NCI-H1436 (cell line): ENCODE results near the gene ADARB1.

Experiments used
- DNase-seq: peaks from one replicate; lab custom pipeline; 2025; lab: John Stamatoyannopoulos, UW

Gene ADARB1

DNA sequence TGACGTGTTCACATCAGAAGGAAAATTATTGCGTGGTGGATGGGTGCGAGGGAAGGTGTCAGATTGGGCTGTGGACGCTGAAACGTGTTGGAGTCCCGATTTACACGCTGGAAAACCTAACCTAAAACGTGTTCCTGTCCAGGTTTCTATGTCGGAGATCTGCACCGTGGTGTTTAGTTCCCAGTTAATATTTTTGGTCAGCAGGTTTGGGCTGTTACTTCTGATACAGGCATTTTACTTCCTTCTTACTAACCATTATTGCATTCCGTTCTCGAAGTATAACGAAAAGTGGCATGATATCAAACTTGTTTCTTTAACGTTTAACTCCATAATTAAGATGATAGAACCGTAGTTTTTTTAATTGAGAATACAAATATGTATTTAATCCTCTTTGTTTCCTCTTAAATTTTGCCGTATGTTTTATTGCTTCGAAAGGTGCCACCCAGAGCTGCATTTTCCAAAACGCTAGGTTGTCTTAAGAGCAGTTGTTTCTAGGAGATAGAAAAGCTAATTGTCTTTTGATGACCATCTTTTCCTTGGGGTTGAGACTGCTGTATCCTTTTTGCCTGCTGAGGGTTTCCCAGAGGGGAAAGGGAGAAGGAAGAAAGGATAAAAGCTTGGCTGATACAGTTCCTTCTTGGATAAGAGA is 1.3 kb downstream of the ADARB1 start:
- DNase-seq, result no peak

DNA sequence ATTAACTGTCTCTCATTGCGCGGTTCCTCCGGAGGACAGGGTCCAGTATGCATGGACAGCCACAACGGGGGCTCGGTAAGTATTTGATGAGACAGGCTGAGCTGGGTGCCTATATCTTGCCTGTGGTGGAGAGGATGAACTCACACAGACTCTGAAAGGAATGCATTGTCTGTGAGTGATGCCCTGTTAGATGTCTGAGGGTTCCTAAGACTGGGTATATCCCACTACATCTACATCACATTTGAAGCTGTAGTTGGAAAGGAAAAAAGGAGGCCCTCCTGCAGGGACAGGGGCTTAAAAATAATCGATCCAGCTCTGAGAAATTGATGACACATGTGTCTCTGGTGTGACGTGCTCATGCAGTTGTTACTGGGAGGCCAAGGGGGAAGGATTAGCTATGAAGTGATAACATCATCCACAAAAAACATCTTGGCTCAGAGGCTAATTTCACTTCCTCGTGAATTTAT is 1.9 kb downstream of the ADARB1 start:
- no peak for DNase-seq

DNA sequence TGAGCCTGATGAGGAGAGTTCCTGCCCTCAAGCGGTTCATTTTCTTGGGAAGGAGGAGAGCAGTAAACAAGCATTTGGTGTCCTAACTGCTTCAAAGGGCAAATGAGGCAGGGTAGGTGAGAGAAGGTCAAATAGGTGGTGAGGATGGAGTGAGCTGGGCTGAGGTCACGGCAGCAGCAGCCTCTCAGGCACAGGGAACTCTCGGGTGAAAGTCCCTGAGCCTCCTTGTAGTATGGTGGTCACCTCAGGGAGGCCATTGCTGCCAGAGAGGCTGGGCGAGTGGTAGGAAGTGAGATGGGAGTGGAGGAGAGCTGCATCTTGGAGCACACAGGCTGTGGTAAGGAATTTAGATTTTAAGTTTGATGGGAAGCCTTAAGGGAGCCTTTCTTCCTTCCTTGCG is 4.0 kb downstream of the ADARB1 start:
- no peak for DNase-seq

DNA sequence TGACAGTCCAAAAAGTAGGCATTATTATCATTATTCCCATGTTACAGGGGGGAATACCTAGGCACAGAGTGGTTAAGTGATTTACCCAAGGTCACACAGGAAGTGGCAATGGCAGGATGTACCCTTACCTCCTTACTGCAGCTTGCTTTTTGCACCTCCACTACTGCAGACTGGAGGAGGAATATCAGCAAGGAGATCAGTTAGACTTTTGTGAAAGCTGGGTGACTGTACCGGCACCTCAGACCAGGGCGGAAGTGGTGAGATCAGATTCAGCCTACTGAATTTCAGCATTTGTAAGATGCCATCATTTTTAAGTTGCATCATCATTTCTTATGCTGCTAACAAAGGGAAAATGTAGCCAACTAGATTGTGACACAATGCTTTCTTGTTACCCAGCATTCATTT is 4.5 kb downstream of the ADARB1 start:
- DNase-seq, result no peak

DNA sequence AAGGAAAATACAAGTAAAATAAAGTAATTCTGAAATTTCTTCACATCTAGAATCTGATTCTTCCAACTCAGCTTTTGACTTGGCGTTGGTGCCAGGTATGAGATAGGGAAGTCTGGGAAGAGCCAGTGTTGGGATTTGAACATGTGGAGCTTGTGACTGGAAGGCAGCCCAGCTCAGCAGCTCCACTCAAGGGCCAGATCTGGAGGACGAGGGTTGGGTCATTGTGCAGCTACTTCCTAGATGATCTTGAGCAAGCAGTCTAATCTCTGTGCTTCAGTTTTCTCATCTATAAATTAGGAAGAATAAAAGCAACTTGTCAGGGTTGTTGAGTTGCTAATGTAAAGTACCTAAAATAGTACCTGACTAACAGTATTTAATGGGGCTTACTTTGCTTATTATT is 5.0 kb downstream of the ADARB1 start:
- no peak for DNase-seq

DNA sequence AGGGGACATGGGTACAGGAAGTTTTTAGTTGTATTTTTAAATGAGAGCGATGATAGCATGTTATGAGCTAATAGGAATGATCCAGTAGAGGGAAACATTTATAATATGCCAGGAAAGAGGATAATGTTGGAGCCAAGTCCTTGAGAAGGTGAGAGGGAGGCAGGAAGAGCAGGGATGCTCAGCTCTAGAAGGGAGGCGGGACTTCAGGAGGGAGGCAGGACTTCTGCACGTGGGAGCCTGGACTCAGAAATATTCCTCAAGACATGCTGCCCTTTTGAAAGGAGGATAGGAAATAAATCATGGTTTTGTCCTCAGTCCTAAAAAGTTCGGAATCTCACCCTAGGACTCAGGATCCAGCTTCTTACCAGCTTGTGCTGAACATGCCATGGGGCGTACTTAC is 5.9 kb downstream of the ADARB1 start:
- no peak for DNase-seq

DNA sequence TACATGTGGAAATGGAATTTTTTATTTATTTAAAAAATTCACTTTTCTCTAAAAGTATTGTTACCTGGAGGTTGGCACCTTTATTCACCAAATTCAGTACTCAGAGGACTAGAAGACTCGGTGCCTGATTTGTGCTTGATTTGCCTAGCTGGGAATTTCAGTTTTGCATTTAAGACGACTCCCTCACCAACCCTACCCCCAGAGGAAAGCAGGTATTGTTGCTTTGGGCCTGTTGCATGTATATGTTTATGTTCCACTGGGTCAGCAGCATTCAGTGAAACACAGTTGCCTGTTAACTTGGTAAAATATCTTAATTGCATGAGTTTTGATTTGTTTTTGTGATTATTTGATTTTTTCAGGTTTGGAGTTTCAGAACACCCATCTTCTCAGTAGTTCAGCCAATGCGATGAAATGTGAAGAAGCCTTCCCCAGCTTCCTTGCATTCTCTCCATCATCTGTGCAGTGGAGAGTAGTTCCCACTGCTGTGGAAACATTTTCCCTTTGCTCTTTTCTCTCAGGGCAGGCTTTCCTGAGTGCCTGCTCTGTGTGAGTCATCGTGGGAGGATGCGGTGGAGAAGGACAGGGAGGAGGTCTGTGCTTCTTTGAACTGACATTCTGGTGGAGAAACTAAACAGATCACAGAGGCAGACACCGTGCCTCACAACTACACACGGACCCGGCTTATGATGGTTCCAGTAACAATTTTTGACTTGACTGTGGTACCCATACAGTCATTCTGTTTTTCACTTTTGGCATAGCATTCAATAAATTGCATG is 6.4 kb downstream of the ADARB1 start:
- DNase-seq, result no peak

DNA sequence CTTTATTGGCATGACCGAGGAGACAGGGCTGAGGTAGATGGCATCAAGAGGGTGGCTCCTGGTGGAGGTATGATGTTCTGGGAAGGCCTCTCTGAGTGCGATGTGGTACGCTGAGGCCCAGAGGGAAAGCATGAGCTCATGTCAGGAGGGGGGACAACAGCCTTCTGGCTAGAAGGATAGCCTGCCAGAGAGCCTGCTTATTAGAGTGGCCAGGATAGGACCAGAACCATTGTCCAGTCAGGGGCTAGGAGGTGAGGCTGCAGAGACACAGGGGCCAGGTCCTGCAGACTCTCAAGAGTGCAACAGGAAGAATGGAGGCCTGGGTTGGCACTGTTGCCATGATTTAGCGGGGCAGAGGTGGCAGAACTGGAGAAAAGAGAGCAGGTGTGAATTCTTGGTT is 7.3 kb downstream of the ADARB1 start:
- no peak for DNase-seq

DNA sequence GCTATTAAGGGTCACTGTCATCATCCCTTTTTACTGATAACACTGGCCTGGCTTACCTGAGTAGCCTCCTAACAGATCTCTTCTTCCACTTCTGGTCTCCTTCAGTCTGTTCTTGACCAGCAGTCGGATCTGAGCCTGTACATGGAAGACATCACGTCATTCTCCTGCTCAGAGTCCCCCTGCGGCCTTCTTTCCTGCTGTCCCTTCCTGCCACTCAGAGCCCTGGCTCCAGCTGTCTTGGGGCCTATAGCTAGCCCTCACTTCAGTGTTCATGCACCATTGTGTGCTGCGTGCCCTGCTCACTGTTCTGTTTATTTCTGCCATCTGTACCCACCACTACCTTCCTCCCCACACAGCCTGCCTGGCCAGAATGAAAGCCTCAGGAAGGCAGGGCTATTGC is 8.4 kb downstream of the ADARB1 start:
- DNase-seq, result no peak

DNA sequence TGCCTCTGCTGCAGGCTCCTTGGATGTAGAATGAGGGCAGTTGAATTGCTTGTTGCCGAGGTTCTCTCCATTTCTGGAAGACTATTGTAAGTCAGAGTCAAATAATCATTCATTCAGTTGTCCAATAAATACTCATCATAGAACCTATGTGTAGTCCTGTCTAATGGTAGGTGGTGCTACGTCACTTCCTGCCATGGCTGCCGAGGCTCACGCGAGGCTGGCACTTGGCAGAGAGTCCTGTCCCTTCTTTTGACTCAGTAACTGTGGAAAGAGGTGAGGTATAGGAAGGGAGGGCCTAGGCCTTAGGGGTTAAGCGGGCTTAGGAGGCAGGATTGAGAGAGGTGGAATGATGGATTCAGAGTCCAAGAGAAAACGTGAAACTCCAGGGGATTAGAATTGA is 9.7 kb downstream of the ADARB1 start:
- DNase-seq, result no peak

DNA sequence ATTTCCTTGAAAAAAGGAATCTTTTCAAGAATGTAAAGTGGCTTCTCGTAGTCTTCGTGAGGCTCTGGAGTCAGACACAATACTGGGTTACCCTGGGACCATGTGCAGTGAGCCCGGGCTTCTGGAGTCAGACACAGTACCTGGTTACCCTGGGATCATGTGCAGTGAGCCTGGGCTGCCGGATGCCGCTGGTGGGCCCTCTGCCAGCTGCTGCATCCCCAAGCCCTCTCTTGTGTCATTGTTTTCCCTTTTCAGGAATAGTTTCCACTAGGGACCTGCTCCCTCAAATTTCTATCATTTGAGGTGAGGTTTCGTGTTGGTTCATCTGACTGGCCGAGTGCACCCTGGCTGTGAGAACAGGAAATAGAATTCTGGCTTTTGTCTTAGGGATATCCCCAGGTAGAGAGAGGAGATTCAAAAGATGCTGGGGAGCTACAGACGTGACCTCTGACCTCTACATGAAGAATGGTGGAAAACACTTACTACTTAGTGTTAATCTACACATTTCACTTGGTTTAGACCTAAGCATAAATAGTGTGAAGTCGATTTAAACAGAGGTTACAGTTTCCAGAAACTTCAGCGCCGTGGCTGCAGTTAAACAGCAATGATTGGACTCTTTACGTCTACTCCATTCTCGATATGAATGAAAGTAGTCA is 10.6 kb downstream of the ADARB1 start:
- DNase-seq, result no peak

DNA sequence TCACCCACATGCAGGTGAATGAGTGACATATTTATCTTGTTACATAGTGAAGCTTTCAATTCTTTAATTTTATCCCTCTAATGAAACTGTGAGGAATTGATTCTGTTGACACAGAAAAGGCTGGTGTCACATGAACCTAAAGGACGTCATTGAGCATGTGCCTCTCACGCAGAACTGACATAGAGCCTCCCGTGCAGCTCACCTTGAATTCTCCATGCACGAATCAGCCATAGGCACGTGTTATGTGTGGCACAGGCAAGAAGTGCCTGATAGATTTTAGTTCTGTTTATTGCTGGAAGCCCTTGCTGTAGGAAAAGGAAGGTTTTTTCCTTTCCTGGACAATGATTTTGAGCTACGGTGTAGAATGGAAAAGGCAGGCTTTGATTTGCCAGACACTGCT is 11.3 kb downstream of the ADARB1 start:
- DNase-seq, result no peak

DNA sequence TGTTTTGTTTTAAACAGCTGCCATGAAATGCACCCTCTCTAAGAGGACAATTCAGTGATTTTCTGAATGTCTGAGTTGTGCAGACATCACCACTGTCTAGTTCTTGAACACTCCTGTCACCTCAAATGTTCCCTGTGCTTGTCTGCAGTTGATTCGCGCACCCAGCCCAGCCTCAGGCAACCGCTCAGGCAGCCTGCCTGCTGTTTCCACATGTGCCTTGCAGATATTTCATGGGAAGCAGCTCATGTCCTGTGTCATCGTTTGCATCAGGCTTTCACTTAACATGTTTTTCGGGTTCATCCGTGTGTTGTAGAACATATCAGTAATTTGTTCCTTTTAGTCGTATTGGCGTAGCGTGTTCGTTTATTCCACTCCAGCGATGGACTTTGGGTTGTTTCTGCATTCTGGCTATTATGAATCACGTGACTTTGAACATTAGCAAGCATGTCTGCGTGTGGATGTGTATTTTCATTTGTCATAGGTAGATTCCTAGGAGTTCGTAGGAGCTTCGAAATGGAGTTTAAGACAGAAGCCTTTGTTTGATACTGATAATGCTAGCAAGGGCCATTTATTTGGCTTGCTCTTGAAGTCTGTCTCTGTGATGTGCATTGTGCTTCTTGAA is 12.1 kb downstream of the ADARB1 start:
- DNase-seq, result no peak

DNA sequence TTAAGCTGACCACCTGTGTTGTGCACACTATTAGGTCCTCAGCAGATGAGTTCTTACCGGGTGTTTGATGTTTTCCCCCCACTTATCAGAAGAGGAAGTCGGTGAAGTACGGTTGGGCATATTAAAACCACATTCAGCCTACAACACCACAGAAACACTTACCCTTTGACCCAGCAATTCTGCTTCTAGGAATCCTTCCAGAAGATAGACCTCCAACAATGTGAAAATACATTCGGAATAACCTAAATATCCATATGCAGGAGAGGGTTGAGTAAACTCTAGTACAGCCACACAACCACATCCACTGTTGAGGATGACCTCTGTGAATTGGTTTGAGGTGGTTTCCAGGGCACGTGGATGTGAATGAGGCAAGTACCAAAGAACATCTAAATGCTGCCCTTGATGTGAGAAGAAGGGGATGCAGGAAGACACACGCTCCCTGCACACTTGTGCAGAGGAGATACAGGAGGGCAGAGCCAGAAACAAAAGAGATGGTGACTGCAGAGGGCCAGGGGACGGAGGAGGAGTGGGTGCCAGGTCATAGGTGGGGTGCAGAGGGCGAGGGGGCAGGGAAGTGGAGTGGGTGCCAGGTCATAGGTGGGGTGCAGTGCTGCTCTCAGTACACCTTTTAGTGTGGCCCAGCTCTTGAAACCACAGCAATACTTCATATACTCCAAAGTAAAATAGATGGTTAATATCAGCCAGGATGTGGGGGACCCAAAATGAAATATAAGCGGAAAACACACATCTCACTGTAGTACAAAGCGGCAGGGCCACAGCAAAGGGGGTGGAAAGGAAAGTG is 12.8 kb downstream of the ADARB1 start:
- DNase-seq, result no peak

DNA sequence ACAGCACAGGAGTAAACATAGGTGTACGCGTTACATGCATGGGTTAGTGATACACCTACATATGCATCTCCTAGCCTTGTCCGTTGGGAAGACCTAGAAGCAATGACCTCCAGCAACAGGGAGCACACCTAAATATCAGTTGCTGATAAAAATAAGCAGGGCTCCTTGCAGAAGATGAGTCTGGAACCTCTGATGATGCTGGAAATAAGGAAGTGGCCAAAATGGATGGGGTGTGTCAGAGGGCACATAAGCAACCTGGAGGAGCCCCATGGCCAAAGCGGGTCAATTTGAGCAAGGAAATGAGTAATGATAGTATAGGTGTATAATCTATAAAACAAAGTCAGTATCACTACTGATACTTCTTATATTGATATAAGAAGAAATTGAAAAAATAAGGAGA is 13.7 kb downstream of the ADARB1 start:
- no peak for DNase-seq

DNA sequence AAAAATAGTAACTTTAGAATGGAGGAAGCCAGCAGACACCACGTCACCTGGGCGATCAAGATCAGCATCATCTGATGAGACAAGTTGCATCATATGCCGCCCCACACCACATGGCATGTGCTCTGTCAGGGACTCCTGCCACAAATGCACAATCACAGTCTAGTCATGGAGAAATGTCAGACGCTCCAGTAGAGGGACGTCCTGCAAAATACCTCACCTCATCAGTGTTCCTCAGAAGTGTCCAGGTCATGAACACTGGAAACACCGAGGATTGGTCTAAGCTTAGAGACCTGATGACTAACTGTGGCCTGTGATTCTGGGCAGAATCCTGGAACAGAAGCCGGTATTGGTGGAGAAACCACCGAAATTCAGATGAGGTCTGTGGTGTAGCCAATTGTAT is 14.3 kb downstream of the ADARB1 start:
- no peak for DNase-seq

DNA sequence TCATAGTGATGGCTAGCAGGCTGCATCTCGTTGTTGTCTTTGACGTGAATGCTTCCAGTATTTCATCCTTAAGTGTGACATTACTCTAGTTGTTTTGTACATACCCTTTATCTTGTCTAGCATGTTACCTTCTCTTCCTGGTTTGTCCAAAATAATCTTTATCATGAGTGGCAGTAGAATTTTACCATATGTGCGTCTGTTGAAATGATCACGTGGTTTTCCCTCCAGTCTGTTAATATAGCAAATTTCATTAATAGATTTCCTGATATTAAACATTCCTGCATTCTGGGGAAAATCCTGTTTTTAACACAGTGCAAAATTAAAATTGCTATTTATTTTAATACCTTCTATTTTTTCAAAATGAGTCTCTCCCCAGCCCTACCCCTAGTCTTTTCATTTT is 15.6 kb downstream of the ADARB1 start:
- DNase-seq, result no peak

DNA sequence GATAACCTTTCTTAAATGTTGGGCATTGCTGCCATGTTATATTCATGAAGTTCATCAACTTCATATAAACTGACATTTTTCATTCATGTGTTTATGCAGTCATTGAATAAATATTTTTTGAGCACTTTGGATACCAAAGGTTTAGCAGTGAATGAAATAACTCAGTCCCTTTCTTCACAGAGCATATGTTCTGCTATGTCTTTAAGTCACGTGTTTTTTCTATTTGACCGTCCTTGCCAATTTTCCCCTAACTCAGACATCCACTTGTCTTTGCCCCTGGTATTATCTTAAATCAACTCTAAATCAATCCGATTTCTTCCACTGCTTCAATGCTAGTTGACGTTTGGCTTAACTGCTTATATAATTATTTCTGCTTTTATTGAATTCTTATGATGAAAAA is 16.6 kb downstream of the ADARB1 start:
- DNase-seq, result no peak

DNA sequence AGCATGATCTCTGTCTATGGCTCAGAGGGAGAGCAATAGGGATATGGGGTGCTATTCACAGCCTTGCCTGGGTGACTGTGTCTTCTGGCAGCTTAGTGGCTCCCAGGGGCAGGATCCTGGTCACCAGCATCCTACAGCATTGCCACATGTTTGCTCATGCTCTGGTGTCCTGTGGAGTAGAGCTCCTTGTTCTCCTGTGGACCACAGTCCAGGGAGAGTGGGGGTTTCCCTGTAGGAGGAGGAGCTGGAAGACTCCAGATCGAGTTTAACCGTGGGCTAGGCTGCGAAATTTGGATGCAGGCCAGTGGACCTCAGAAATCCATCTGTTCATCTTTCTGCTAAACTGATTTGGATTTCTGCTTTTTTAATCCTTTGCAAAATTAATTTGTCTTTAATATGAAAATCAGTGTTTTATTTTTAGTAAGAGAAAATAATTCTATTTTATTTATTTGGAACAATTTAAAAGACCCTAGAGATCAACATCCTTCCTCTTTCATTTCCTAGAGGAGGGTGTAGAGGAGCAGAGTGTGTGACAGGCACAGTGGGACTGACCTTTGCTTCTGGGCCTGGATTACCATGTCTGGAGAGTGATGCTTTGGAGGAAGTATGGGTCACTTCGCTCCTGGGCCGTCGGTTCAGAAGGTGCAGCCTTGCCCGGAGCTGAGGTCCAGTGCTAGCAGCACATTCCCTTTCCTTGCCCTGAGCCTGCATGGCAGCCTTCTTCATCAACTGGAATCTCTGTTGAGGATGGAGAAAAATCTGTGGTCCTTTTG is 17.4 kb downstream of the ADARB1 start:
- DNase-seq, result no peak

DNA sequence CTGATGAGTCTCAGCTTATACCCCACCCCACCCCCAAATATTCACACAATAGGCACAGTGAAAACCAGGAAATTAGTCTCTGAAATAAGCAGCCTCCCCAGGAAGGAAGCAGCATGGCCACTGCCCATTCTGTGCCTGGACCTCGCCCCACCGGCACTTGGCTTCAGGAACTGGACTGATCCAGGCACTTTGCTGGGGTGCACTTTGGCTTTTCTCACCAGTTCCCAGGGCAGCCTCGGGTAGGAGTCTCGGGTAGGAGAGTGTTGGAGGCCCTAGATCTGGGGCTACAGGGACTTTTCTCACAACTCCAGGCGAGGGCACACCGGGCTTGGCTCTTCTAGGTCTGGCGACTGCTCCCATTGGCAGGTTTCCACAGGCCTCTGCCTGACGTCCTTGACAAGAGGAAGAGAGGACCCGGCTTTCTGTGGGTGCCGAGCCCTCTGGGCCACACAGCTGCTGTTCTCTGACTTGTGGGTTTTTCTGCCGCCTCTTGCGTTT is 18.7 kb downstream of the ADARB1 start:
- no peak for DNase-seq

DNA sequence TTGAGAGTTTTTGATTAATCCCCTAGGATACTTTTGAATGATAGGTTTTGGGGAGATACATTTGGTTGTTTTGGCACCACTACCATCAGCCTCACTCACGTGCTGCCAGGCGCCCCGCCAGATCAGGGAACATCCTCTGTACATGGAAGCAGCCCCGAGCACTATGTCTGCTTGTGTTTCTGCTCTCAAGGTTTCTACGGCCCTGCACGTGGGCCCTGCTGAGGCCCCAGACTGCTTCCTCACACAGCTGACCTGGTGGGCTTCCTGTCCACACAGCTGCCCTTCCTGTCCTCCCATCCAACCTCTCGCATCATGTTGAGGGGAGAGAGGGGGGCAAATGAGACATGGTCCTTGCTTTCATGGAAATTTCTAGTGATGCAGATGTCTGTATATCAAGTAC is 20.0 kb downstream of the ADARB1 start:
- no peak for DNase-seq
